Superior temporal gyrus (tissue), 1 donor: Measurements from ENCODE around the gene OR3A1.
"Not testable (repeated sequence)": the region's sequence is repeated elsewhere in the genome, so short reads cannot be mapped to it uniquely, and the experiment has no call there.

ENCODE experiments used
- DNase-seq: peaks from one replicate; pipeline ENCODE4 v3.0.0-alpha.2; 2016; ENCODE audit errors: extremely low spot score

Gene OR3A1

DNA sequence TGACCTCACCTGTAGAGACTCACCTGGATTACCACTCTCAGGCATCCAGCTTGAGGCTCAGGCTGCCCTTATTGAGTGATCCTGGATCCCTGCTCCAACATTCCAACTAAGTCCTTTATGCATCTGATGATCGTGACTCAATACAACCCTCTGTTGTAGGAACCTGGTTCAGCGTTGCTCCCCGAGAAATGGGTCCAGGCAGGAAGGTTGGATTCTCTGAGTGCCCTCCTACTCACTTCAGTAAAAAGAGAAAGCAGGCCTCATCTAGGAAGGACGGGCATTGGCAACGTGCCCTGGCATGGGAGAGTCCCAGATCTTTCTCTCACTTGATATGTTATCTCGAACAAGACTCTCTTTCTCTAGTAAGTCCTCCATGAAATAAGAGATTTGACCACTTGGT lies at the start of gene OR3A1:
OR3A1 (minus strand) TSS at position 101 of the 400 bp plus-strand sequence. CDS start 5,778 bp downstream, outside the sequence.
- no peak for DNase-seq

DNA sequence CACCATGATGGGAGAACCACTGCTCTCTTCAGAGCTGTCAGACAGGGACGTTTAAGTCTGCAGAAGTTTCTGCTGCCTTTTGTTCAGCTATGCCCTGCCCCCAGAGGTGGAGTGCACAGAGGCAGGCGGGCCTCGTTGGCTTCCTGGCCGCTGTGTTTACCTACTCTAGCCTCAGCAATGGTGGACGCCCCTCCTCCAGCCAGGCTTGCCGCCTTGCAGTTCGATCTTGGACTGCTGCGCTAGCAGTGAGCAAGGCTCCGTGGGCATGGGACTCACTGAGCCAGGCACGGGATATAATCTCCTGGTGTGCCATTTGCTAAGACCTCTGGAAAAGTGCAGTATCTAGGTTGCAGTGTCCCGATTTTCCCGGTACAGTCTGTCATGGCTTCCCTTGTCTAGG lies 44.6 kb upstream of the OR3A1 start:
- DNase-seq: not testable (repeated sequence)

DNA sequence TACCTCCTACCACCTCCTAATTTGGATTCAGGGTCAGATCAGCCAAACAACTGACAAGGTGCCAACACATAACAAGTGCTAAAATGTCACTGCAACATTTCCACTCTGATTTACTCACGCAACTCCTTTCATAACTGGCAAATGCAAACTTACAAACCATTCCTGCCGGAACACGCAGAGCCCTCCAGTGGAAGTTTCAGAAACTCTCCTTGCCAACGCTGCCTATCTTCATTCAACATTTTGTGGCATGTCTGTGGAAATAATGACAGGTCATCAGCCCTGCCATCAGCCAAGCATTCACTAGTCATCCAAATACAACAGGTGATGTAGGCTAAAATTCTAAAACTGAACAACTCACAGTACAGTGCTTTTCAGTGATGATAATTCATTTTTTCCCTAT lies 37.7 kb upstream of the OR3A1 start:
- peak; percentile 8 for DNase-seq

- no peak for DNase-seq
Observed at GRCh38 chr17:3318336-3318735, 20.2 kb upstream of the OR3A1 start.

DNA sequence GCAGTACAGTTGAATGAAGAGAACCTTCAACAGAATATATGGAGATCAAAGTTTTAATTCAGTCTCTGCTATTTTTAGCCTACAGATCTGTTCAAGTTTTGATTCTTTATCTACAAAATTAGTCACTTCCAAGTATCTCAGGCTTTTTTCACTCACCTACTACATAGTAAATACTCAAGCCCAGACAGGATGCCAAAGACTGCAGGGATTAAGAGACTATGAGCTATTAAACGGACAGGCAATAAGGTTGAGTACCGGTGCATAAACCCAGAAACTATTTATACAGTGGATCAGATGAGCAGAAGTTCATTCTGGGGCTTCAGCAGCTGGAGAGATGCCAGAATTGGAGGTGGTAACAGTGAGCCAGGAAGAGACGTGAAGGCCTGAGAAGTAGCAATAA lies 18.7 kb upstream of the OR3A1 start:
- no peak for DNase-seq

DNA sequence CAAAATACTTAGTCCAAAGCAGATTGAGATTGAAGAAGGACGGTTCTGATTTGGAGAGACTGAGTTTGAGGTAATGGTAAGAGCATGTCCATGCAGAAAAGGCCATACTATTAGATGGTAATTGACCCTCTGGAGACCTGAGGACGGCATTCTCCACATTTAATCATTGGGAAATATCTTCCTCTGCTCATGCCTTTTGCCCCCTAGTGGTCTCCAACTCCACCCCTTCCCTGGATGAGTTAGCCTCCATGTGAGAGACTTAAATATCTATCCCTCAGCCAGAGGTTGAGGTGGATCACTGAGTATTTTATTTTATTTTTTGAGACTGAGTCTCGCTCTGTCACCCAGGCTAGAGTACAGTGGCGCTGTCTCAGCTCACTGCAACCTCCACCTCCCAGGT lies 10.4 kb upstream of the OR3A1 start:
- no peak for DNase-seq

DNA sequence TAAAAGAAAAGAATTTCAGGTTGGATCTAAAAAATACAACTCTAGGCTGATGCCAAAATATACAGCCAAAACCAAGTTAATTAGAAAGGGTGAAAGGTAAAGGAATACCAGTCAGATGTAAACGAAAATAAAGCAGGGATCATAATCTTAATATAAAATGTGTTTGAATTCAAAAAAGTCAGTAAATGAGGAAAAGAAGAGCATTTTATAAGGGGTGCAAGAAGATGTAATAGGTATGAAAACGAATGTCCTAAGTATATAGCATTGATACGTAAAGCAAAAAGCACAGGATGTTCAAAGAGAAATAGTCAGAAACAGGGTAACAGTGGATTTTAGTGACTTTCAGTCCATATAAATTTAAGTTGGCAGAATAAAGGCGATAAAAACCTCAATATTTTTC lies 2.5 kb downstream of the OR3A1 start:
- no peak for DNase-seq

DNA sequence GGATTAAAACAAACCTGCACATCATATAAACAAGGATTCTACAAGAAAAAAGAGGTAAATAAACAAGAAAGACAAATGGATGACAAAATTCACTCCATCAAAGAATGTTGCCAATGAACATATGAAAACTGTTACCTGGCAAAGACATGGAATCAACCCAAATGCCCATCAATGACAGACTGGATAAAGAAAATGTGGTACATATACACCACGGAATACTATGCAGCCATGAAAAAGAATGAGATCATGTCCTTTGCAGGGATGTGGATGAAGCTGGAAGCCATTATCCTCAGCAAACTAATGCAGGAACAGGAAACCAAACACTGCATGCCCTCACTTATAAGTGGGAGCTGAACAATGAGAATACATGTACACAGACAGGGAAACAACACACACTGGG lies 4.6 kb downstream of the OR3A1 start:
- DNase-seq: not testable (repeated sequence)

DNA sequence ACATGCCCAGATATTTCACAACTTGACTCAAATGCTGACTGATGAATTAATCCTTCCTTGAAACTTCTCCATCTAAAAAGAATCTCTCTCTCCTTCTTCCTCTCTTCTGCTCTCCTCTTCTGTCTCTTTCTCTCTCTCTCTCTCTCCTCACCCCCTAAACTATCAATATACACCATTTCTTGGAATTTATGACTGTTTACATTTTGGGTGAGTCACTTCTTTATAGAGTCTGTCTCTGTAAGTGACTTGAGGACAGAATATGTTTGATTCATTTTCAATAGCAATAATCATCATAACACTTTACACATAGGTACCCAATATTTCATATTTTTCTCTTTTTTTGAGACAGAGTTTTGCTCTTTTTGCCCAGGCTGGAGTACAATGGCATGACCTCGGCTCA lies 15.3 kb downstream of the OR3A1 start:
- no peak for DNase-seq

- no peak for DNase-seq
Observed at GRCh38 chr17:3276126-3276525, 22.0 kb downstream of the OR3A1 start.

DNA sequence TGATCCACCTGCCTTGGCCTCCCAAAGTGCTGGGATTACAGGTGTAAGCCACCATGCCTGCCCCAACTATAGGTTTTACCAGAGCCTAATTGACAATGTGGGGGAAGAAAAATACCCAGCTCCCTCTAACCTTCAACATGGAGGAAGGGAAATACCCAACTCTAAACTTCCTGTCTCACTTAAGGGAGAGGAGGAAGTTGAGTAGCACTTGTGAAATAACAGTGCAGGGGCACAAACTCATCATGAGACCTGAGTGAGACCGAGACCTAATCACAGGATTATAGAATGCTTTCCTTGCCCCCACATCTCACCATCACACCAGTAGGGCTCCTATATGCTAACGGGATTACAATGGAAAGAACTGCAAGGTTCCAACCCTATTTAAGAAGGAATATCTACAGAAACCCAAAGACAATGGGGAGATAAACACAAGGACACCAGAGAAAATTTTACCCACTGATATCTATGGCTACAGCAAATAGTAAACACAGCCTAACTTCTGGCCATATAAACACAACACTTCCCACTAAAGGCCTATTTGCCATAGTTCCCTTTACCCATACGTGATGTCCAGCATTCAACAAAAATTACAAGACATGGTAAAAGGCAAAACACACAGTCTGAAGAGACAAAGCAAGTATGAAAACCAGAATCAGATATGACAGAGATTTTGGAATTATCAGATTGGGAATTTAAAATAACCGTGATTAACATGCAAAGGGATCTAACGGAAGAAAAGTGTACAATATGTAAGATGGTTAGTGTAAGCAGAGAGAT lies 26.9 kb downstream of the OR3A1 start:
- no peak for DNase-seq

- DNase-seq: no peak
Observed at GRCh38 chr17:3260600-3260999, 37.6 kb downstream of the OR3A1 start.

GRCh38 chr17:3260163-3260562 lies 38.0 kb downstream of the OR3A1 start:
- no peak for DNase-seq

DNA sequence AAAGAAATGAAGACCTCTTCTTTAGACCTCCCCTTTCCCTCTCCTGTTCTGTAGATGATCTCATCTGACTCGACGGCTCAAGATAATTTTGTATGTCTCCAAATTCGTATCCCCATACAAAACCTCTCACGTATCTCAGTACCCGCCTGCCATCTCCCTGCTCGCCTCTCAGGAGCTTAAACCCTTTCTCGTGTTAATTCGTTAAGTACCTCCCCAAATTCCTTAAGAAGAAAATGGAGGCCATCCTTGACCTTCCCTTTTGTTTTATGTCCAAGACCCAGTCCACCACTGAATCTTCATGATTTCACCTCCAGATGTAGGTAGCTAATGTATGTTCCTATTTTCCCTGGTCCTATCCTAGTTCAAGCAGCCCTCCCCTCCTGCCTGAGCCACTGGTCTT lies 41.6 kb downstream of the OR3A1 start:
- no peak for DNase-seq

- not testable (repeated sequence) for DNase-seq
Observed at GRCh38 chr17:3249013-3249412, 49.1 kb downstream of the OR3A1 start.

DNA sequence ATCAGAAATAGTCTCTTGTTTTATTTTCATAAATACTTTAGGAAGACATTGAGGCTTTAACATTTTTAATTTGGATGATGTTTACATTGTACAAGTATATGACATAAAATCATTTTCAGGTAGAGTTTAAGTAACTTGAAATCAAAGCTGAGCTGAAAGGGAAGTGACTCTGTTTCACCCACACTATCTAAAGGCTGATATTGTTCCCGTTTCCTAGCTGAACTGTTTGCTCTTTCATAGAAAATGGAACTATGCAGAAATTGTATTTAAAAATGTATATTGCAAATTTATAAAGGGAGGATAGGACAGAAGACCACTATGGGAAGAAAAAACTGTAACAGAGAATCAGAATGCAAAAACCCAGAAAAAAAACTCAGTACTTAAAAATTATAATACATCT lies 53.3 kb downstream of the OR3A1 start:
- not testable (repeated sequence) for DNase-seq

DNA sequence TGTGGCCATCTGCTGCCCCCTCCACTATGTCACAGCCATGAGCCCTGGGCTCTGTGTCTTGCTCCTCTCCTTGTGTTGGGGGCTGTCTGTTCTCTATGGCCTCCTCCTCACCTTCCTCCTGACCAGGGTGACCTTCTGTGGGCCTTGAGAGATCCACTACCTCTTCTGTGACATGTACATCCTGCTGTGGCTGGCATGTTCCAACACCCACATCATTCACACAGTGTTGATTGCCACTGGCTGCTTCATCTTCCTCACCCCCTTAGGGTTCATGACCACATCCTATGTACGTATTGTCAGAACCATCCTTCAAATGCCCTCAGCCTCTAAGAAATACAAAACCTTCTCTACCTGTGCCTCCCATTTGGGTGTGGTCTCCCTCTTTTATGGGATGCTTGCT lies 57.1 kb downstream of the OR3A1 start:
- DNase-seq: not testable (repeated sequence)
